ENCODE data around the gene PSMD11.
"Not testable (repeated sequence)": the region's sequence is repeated elsewhere in the genome, so short reads cannot be mapped to it uniquely, and the experiment has no call there.

DNA sequence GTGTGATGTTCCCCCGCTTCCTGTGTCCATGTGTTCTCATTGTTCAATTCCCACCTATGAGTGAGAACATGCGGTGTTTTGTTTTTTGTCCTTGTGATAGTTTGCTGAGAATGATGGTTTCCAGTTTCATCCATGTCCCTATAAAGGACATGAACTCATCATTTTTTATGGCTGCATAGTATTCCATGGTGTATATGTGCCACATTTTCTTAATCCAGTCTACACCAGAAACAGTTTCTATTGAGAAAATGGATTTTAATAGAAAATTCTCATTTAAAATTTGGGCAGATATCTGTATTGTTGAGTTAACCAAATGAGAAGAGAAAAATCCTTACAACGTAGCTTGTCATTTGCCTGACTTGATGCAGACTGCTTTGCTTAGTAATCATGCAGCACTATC lies 34.2 kb upstream of the PSMD11 start:
- not testable (repeated sequence) for TF ChIP-seq POLR2AphosphoS5, CTCF (IDR thresholded peaks at IDR 0.05)
